GM19193 (cell line): ENCODE results near the gene PFN3.

Experiments
- POLR2A ChIP-seq: IDR thresholded peaks from 4 replicates; pipeline ENCODE4 v1.6.1; 2011; ENCODE audit not compliant: insufficient read depth, insufficient read length; ENCODE audit errors: extremely low read depth

PFN3 gene

DNA sequence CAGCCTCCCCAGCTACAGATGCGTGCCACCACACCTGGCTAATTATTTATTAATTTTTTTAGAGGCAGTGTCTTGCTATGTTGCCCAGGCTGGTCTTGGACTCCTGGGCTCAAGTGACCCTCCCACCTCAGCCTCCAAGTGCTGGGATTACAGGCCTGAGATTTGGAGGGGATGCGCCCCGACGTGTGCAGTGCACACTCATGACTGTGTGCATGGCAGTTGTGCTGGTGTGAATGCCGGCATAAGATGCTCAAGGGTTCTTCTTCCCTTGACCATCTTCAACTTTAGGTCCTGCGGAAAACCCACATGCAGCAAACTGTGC is 19.7 kb downstream of the PFN3 start:
- TF ChIP-seq POLR2A = no peak

GRCh38 chr5:177378884-177379883 is 21.3 kb downstream of the PFN3 start:
- TF ChIP-seq POLR2A = peak; percentile 43

GRCh38 chr5:177377851-177378776 is 22.3 kb downstream of the PFN3 start:
- no peak for TF ChIP-seq POLR2A

DNA sequence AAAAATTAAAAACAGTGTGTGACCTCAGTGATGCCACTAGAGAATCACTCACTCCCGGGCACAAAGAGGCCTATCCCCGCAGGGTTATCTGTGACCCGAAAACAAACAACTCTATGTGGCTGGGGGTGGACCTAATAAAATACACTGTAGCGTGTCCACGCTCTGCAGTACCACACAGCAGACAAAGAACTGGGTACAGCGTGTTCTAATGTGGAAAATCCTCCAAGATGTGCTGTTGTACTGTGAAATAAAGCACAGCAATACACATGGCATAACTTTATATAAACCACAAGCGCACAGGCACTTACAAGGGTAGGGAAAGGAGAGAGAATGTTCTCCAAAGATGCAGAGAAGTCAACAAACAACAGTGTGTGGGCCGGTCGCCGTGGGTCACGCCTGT is 24.4 kb downstream of the PFN3 start:
- TF ChIP-seq POLR2A = no peak

- no peak for TF ChIP-seq POLR2A
Observed at GRCh38 chr5:177374211-177374610, 26.2 kb downstream of the PFN3 start.

DNA sequence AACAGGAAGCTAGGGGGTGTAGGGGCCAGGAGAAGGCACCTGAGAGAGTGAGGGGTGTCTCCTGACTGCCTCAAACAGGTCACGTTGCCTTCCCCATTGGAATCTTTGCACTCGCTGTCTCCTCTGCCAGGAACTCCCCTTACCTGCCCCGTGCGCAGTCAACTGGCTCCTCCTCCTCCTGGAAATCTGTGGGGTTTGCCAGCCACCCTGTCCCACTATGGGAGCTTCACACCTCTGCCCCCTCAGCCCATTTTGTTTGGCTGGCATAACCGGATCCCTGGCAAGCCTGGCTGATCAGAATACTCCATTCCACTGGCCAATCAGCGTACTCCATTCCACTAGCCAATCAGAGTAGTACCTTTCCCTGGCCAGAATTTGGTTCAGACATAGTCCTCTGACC is 26.7 kb downstream of the PFN3 start:
- no peak for TF ChIP-seq POLR2A

- no peak for TF ChIP-seq POLR2A
Observed at GRCh38 chr5:177372910-177373309, 27.6 kb downstream of the PFN3 start.

DNA sequence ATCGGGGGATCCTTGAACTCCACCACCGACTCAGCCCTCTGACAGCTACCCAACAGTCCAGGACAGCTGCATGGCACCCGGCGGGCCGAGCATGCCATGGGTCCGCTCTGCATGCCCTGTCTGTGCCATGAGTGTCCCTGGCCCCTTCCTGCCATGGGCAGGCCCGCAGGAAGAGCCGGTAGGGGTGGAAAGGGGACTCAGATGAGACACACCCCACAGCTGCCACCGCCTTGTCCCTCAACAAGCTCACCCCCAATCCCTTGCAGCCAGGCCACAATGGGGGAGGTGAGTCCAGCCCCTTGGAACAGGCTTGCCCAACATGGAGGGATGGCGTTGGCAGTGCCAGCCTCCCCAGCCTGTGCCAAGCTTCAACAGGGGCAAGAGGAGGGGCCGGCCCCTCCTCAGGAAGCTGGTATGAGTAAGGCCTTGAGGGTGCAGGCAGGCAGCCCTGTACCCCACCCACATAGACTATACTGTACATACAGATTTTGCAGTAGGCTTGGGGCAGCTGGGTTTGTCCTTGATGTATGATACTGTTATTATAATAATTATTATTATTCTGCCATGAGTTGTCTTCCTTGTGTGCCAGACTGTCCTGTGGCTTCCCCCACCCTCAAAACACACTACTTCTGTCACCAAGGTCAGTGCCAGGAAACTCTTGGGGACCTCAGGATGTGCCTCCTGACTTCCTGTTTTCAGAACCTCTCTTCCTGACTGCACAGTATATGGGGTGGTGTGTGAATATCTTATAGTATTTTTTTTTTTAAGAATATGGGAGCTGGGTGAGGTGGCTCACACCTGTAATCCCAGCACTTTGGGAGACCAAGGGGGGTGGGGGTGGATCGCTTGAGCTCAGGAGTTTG is 28.2 kb downstream of the PFN3 start:
- TF ChIP-seq POLR2A = no peak

- TF ChIP-seq POLR2A = no peak
Observed at GRCh38 chr5:177371120-177372033, 29.1 kb downstream of the PFN3 start.

DNA sequence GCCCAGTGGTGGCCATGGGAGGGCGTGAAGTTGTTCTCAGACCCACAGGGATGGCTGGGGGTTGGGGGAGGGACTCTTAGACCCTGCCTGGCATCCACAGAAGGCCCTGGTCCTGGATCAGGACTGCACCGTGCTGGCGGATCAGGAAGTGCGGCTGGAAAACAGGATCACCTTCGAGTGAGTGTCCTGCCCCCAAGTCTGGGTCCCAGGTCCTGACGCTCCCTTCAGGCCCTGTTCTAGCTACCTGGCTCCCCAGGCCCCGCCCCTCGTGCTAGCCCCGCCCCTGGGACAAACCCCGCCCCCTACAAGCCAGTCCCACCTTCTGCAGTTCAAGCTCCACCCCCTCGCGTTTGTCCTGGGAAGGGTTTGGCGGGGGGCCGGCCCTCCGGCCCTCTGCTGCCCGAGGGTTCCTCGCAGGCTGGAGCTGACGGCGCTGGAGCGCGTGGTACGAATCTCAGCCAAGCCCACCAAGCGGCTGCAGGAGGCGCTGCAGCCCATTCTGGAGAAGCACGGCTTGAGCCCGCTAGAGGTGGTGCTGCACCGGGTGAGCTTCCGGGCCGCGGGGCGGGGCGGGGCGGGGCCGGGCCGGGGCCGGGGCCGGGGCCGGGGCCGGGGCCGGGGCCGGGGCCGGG is 29.9 kb downstream of the PFN3 start:
- TF ChIP-seq POLR2A = no peak

DNA sequence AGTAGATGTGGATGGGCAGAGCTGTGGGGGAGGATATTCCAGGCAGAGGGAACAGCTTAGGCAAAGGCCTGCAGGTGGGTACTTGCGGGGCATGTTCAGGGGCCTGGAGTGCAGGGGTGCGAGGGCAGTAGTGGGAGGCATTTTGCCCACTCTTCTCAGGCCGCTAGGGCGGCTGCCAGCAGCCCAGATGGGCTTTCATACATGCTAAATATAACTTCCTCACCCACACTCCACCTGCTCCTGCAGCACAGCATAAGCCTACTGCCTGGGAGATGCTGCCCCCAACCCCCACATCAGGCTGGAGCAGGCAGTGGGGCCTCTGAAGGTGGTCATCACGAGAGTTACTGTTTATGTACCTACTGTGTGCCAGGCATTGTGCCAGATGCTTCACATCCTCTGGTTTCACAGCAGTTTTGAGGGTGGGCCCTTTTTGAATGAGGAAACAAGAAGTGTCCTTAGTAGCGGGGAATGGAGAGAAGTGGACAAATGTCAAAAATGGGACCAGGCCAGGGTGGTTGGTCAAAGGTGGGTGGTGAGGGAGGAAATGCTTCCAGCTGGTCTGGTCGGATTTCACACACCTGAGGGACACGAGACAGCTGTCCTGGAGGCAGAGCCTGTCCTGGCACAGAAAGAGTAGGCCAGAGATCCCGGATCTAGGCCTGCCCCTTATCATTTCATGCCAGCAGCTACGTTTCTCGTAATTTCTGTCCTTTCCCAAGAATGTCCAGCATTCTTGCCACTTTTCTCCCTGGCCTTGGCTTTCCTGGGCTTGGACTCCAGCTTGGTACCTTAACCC is 30.6 kb downstream of the PFN3 start:
- TF ChIP-seq POLR2A = no peak

DNA sequence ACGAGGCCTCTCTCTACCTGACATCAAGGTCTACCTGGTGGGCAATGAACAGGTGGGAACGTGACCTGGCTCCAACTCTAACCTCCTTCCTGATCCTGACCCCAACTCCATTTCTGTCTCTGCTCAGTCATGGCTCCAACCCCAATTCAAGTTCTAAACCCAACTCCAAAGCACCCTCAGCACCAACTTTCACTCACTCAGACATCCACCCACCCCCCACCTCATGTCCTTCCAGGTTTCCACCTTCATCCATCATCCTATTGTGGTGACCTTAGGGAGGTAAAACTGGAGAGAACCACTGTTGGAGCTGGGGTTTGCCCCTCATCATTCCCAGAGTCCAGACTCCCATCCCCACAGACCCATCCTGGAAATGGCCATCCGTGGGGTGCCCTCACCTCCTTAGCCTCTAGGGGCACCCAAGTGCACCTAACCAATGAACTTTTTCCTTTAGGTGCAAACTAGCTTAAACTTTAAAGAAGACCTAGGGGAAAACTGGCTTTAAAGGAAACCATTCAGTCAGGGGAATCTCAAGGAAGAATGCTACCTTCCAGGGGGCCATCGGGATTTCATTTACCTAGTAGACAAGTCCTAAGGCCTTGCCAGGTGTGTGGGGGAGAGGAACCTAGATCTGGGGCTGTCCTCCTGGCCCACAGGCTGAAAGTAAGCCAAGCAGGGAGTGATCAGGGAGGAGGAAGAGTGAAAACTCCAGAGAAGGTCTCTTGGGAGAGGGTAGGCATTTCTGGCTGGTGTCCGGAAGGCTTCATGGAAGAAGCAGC is 31.4 kb downstream of the PFN3 start:
- TF ChIP-seq POLR2A = no peak
